MM.1S (cell line): ENCODE data around the gene CFAP77.

Source experiments
- CTCF ChIP-seq: fragments of 300-600 bp; sonication (generic); IDR thresholded peaks from 2 replicates; pipeline ENCODE4 v1.5.1; 2016; ENCODE audit warnings: antibody characterized with exemption, low read length, mixed read lengths
- EZH2 ChIP-seq: fragments of 300-600 bp; sonication (generic); optimal IDR thresholded peaks from 2 replicates; pipeline ENCODE3; 2017; ENCODE audit warnings: low read depth, mild to moderate bottlenecking, antibody characterized with exemption, low read length, mixed read lengths
- EZH2phosphoT487 ChIP-seq: fragments of 300-600 bp; sonication (generic); IDR thresholded peaks from 2 replicates; pipeline ENCODE4 v1.6.1; 2018; ENCODE audit warnings: antibody characterized with exemption, low read length

- TF ChIP-seq CTCF, result no peak
- no peak for TF ChIP-seq EZH2
- TF ChIP-seq EZH2phosphoT487, result no peak
Measured at GRCh38 chr9:132547052-132547431, 137.0 kb downstream of the CFAP77 start.
